SK-N-SH (cell line): ENCODE measurements around the gene NOX3. TPM values are rescaled to one million over a fixed set of nuclear protein-coding genes. Genes with fewer than 3 reads are reported as not detected.

Source experiments
- CTCF ChIA-PET: fragments of 300-600, 350-600 bp; formaldehyde crosslinking; extraction: SDS; loops from one replicate; lab custom pipeline; 2021; lab: Yijun Ruan, JAX
- POLR2A ChIA-PET: fragments of 350-600 bp; sonication (Branson Sonifier 250); formaldehyde crosslinking; extraction: SDS; loops from one replicate; lab custom pipeline; 2020; ENCODE audit warnings: antibody characterized with exemption, inconsistent platforms; lab: Yijun Ruan, JAX
- DNase-seq: peaks from one replicate; pipeline ENCODE4 v3.0.0; 2012
- H2AFZ ChIP-seq: fragments of 200-600 bp; sonication (generic); 2 replicates; pipeline ENCODE4 v1.8.1; 2016; ENCODE audit warnings: antibody characterized with exemption, mild to moderate bottlenecking, low read depth
- H3F3A ChIP-seq: fragments of 200-600 bp; sonication (generic); replicated peaks from 2 replicates; pipeline ENCODE3; 2016; ENCODE audit warnings: antibody characterized with exemption, mild to moderate bottlenecking; ENCODE audit not compliant: insufficient read depth
- H3K27ac ChIP-seq, 2 experiments: fragments of 200-500 bp in 1 of 2; fragments of 200-600 bp in 1 of 2; sonication (Bioruptor generic) in 1 of 2; sonication (generic), shearing (Covaris generic) in 1 of 2; 2 replicates each; pipeline versions ENCODE4 v1.5.1 to v1.6.1; 2014 to 2016; ENCODE audit warnings: low read depth in 2 of 2, inconsistent platforms in 1 of 2, low read length in 1 of 2, mild to moderate bottlenecking in 1 of 2, mixed read lengths in 1 of 2
- H3K27me3 ChIP-seq: fragments of 200-600 bp; sonication (generic), shearing (Covaris generic); 2 replicates; pipeline ENCODE4 v1.6.1; 2016; ENCODE audit warnings: mixed run types; ENCODE audit not compliant: insufficient read depth
- H3K36me3 ChIP-seq, 2 experiments: fragments of 200-500 bp in 1 of 2; fragments of 200-600 bp in 1 of 2; sonication (Bioruptor generic) in 1 of 2; sonication (generic) in 1 of 2; replicated peaks in 1 of 2; 2 replicates each; pipeline versions ENCODE3 to v1.5.1; 2014 to 2016; ENCODE audit warnings: low read length in 1 of 2, mild to moderate bottlenecking in 1 of 2; ENCODE audit not compliant: insufficient read depth in 2 of 2, control insufficient read depth in 1 of 2
- H3K4me1 ChIP-seq, 2 experiments: fragments of 200-500 bp in 1 of 2; fragments of 200-600 bp in 1 of 2; sonication (Bioruptor generic) in 1 of 2; sonication (generic), shearing (Covaris generic) in 1 of 2; 2 replicates each; pipeline versions ENCODE4 v1.5.1 to v1.6.1; 2014 to 2016; ENCODE audit warnings: low read depth in 1 of 2, low read length in 1 of 2, mixed run types in 1 of 2; ENCODE audit not compliant: insufficient read depth in 2 of 2, control insufficient read depth in 1 of 2
- H3K4me2 ChIP-seq: fragments of 200-600 bp; sonication (generic), shearing (Covaris generic); 2 replicates; pipeline ENCODE4 v1.6.1; 2017; ENCODE audit warnings: mixed run types
- H3K4me3 ChIP-seq, 2 experiments: fragments of 200-500 bp in 1 of 2; fragments of 200-600 bp in 1 of 2; sonication (Bioruptor generic) in 1 of 2; sonication (generic), shearing (Covaris generic) in 1 of 2; 2 replicates each; pipeline versions ENCODE4 v1.5.1 to v1.8.1; 2014 to 2016; ENCODE audit warnings: low read depth in 2 of 2, inconsistent platforms in 1 of 2, low read length in 1 of 2, mild to moderate bottlenecking in 1 of 2, mixed read lengths in 1 of 2, moderate library complexity in 1 of 2
- H3K79me2 ChIP-seq: fragments of 200-600 bp; sonication (generic); 2 replicates; pipeline ENCODE4 v1.8.1; 2017; ENCODE audit warnings: mild to moderate bottlenecking; ENCODE audit not compliant: insufficient read depth
- H3K9ac ChIP-seq: fragments of 200-600 bp; sonication (generic); 2 replicates; pipeline ENCODE4 v1.6.1; 2017; ENCODE audit warnings: mixed run types
- H3K9me2 ChIP-seq: fragments of 200-600 bp; sonication (generic); 2 replicates; pipeline ENCODE4 v1.6.1; 2017; ENCODE audit warnings: mixed run types
- H3K9me3 ChIP-seq: fragments of 200-600 bp; sonication (generic); 2 replicates; pipeline ENCODE4 v1.6.1; 2017; ENCODE audit warnings: mixed run types, mild to moderate bottlenecking, moderate library complexity
- H4K20me1 ChIP-seq: fragments of 200-600 bp; sonication (generic); 2 replicates; pipeline ENCODE4 v1.6.1; 2017; ENCODE audit warnings: mild to moderate bottlenecking, mixed run types; ENCODE audit not compliant: insufficient read depth
- CTCF ChIP-seq: fragments of 200-600 bp; sonication (generic); IDR thresholded peaks from 2 replicates; pipeline ENCODE4 v1.6.1; 2017; ENCODE audit warnings: antibody characterized with exemption, mild to moderate bottlenecking, moderate library complexity
- ELF1 ChIP-seq: IDR thresholded peaks from 2 replicates; pipeline ENCODE4 v1.4.0; 2012
- EZH2phosphoT487 ChIP-seq: fragments of 200-600 bp; sonication (generic); IDR thresholded peaks from 2 replicates; pipeline ENCODE4 v1.6.1; 2017; ENCODE audit warnings: low read depth, mixed run types, mild to moderate bottlenecking, antibody characterized with exemption, moderate library complexity, borderline replicate concordance
- FOSL2 ChIP-seq: IDR thresholded peaks from 2 replicates; pipeline ENCODE4 v1.4.0; 2012; ENCODE audit warnings: low read depth, mild to moderate bottlenecking, moderate library complexity, borderline replicate concordance
- FOXM1 ChIP-seq: IDR thresholded peaks from 2 replicates; pipeline ENCODE4 v1.4.0; 2012; ENCODE audit warnings: low read depth, mild to moderate bottlenecking
- GATA2 ChIP-seq: sonication (generic); formaldehyde crosslinking; IDR thresholded peaks from 2 replicates; pipeline ENCODE4 v1.5.0; 2020; ENCODE audit warnings: mild to moderate bottlenecking, missing genetic modification reagents
- JUND ChIP-seq: IDR thresholded peaks from 2 replicates; pipeline ENCODE4 v1.4.0; 2012
- MXI1 ChIP-seq: IDR thresholded peaks from 2 replicates; pipeline ENCODE4 v1.6.1; 2012; ENCODE audit warnings: mild to moderate bottlenecking, low read depth, low read length, improper control_type of control experiment
- NRF1 ChIP-seq: IDR thresholded peaks from 2 replicates; pipeline ENCODE4 v1.6.1; 2012; ENCODE audit warnings: low read depth, mild to moderate bottlenecking, low read length
- PBX3 ChIP-seq: IDR thresholded peaks from 2 replicates; pipeline ENCODE4; 2012
- POLR2AphosphoS5 ChIP-seq: IDR thresholded peaks from 2 replicates; pipeline ENCODE4 v1.6.1; 2012; ENCODE audit warnings: low read depth, low read length
- RCOR1 ChIP-seq: fragments of 150-350 bp; IDR thresholded peaks from 2 replicates; pipeline ENCODE4 v1.6.1; 2017; ENCODE audit warnings: antibody characterized with exemption, low read length
- REST ChIP-seq: IDR thresholded peaks from 2 replicates; pipeline ENCODE4 v1.6.1; 2012; ENCODE audit warnings: mild to moderate bottlenecking, low read depth, low read length, moderate library complexity
- RXRA ChIP-seq: IDR thresholded peaks from 2 replicates; pipeline ENCODE4 v1.4.0; 2012; ENCODE audit warnings: low read depth, mild to moderate bottlenecking, borderline replicate concordance
- SIN3A ChIP-seq: IDR thresholded peaks from 2 replicates; pipeline ENCODE4 v1.6.1; 2012; ENCODE audit warnings: low read depth, mild to moderate bottlenecking, low read length, moderate library complexity, borderline replicate concordance
- SMC3 ChIP-seq: IDR thresholded peaks from 2 replicates; pipeline ENCODE4 v1.6.1; 2012; ENCODE audit warnings: low read depth, low read length, improper control_type of control experiment
- TAF1 ChIP-seq: IDR thresholded peaks from 2 replicates; pipeline ENCODE4 v1.6.1; 2012; ENCODE audit warnings: low read depth, mild to moderate bottlenecking, low read length, moderate library complexity, borderline replicate concordance
- TCF12 ChIP-seq: IDR thresholded peaks from 2 replicates; pipeline ENCODE4 v1.4.0; 2012
- USF2 ChIP-seq: fragments of 150-350 bp; IDR thresholded peaks from 2 replicates; pipeline ENCODE4 v1.6.1; 2017; ENCODE audit warnings: antibody characterized with exemption, low read length, low read depth, borderline replicate concordance
- WGBS: methylation state at CpG from one replicate; pipeline ENCODE4 v1.1.6; 2017; ENCODE audit warnings: low lambda C conversion rate; 5-methylcytosine and 5-hydroxymethylcytosine counted together
- polyA plus RNA-seq, 3 experiments: library from polyadenylated mRNA; depleted of rRNA; stranded (reverse); fragments of >200 nt; gene quantifications; 2 replicates each; pipeline ENCODE4 v1.2.3, GENCODE V29; 2012
- TF ChIP-seq, protein P1 (sequence below): fragments of 150-350 bp; IDR thresholded peaks from 2 replicates; pipeline ENCODE4 v1.6.1; 2016; ENCODE audit warnings: mild to moderate bottlenecking, low read depth, low read length

Gene NOX3
- polyA plus RNA-seq, 1 of the 3 experiments (the other 2 are of a cell fraction): 0.02 TPM

DNA sequence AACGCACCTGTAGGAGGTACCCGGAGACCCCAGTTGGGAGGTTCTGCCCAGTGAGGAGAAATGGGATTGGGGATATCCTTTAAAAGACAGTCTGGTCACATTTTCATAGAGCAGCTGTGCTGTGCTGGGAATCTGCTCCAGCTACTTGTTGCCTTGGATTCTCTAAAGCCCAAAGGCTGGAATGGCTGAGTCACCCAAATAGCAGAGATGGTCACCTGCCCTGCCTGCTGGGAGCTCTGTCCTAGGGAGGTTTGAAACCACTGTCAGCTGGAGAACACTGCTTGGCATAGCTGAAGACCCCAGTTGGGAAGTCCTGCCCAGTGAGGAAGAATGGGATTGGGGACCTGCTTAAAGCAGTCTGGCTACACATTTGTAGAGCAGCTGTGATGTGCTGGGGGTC lies 106.5 kb downstream of the NOX3 start (continued):
- TF ChIP-seq, protein P1, sequence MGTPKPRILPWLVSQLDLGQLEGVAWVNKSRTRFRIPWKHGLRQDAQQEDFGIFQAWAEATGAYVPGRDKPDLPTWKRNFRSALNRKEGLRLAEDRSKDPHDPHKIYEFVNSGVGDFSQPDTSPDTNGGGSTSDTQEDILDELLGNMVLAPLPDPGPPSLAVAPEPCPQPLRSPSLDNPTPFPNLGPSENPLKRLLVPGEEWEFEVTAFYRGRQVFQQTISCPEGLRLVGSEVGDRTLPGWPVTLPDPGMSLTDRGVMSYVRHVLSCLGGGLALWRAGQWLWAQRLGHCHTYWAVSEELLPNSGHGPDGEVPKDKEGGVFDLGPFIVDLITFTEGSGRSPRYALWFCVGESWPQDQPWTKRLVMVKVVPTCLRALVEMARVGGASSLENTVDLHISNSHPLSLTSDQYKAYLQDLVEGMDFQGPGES: no peak
- no peak for TF ChIP-seq CTCF
- no peak for TF ChIP-seq RCOR1
- TF ChIP-seq USF2: no peak
- TF ChIP-seq JUND: no peak

- Histone ChIP-seq H3K36me3 (no peaks in the 10 kb centered on the region), H3K27ac (no peak overlapping the region), H3K9me2 (no peaks in the 10 kb centered on the region), H3K27me3 (no peaks in the 10 kb centered on the region), H4K20me1 (no peaks in the 10 kb centered on the region), H3K4me1 (no peaks in the 10 kb centered on the region), H3K79me2 (no peaks in the 10 kb centered on the region), H3F3A (peaks cover 3% of the 10 kb centered on the region), H2AFZ (no peak overlapping the region), H3K4me3 (no peak overlapping the region), H3K9me3 (no peaks in the 10 kb centered on the region; the same call in 1 of the 2 replicates), H3K4me2 (no peak overlapping the region), H3K9ac (no peak overlapping the region)
- POLR2A ChIA-PET: no interaction called here
- DNase-seq: no peak
- CTCF ChIA-PET: no interaction called here
- 56% methylated on average over 1 of the region's 1 CpG for WGBS
- TF ChIP-seq, protein P1: no peak
- no peak for TF ChIP-seq ELF1
- TF ChIP-seq EZH2phosphoT487: no peak
- TF ChIP-seq FOSL2: no peak
- TF ChIP-seq NRF1: no peak
- no peak for TF ChIP-seq TAF1
- no peak for TF ChIP-seq CTCF
- no peak for TF ChIP-seq SIN3A
- no peak for TF ChIP-seq RXRA
- TF ChIP-seq GATA2 (CRISPR knock-in tag): no peak
- no peak for TF ChIP-seq PBX3
- TF ChIP-seq TCF12: no peak
- TF ChIP-seq POLR2AphosphoS5: no peak
- no peak for TF ChIP-seq MXI1
- no peak for TF ChIP-seq FOXM1
- TF ChIP-seq SMC3: no peak
- TF ChIP-seq REST: no peak
These were observed 107.8 kb downstream of the NOX3 start for GRCh38 chr6:155347800-155348199.
